ENCODE measurements around the gene RANGAP1. TPM values are rescaled to one million over a fixed set of nuclear protein-coding genes. Genes with fewer than 3 reads are reported as not detected.

Gene RANGAP1
- total and polyA plus RNA-seq, 2 of the 8 experiments (the other 6 are each of a cell fraction or from before 2014, with no cell fraction given), result 121 to 171 TPM

DNA sequence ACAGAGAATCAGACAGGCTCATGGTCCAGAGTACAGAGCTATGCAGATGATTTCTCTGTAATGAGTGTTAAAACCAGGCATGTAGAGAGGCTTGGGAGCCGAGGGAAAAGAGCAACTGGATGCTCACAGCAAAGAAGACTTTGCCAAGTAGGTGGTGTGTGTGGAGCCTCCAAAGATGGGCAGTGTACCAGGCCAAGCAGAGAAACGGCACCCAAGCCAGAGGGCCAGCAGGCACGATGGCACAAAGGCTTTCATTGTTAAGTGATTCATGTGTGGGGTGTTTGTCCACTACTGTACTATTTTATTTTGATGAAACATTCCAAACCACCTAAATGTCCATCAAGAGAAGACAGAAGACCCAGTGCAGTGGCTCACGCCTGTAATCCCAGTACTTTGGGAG lies 11.1 kb downstream of the RANGAP1 start (continued):
- TF ChIP-seq, protein P1, sequence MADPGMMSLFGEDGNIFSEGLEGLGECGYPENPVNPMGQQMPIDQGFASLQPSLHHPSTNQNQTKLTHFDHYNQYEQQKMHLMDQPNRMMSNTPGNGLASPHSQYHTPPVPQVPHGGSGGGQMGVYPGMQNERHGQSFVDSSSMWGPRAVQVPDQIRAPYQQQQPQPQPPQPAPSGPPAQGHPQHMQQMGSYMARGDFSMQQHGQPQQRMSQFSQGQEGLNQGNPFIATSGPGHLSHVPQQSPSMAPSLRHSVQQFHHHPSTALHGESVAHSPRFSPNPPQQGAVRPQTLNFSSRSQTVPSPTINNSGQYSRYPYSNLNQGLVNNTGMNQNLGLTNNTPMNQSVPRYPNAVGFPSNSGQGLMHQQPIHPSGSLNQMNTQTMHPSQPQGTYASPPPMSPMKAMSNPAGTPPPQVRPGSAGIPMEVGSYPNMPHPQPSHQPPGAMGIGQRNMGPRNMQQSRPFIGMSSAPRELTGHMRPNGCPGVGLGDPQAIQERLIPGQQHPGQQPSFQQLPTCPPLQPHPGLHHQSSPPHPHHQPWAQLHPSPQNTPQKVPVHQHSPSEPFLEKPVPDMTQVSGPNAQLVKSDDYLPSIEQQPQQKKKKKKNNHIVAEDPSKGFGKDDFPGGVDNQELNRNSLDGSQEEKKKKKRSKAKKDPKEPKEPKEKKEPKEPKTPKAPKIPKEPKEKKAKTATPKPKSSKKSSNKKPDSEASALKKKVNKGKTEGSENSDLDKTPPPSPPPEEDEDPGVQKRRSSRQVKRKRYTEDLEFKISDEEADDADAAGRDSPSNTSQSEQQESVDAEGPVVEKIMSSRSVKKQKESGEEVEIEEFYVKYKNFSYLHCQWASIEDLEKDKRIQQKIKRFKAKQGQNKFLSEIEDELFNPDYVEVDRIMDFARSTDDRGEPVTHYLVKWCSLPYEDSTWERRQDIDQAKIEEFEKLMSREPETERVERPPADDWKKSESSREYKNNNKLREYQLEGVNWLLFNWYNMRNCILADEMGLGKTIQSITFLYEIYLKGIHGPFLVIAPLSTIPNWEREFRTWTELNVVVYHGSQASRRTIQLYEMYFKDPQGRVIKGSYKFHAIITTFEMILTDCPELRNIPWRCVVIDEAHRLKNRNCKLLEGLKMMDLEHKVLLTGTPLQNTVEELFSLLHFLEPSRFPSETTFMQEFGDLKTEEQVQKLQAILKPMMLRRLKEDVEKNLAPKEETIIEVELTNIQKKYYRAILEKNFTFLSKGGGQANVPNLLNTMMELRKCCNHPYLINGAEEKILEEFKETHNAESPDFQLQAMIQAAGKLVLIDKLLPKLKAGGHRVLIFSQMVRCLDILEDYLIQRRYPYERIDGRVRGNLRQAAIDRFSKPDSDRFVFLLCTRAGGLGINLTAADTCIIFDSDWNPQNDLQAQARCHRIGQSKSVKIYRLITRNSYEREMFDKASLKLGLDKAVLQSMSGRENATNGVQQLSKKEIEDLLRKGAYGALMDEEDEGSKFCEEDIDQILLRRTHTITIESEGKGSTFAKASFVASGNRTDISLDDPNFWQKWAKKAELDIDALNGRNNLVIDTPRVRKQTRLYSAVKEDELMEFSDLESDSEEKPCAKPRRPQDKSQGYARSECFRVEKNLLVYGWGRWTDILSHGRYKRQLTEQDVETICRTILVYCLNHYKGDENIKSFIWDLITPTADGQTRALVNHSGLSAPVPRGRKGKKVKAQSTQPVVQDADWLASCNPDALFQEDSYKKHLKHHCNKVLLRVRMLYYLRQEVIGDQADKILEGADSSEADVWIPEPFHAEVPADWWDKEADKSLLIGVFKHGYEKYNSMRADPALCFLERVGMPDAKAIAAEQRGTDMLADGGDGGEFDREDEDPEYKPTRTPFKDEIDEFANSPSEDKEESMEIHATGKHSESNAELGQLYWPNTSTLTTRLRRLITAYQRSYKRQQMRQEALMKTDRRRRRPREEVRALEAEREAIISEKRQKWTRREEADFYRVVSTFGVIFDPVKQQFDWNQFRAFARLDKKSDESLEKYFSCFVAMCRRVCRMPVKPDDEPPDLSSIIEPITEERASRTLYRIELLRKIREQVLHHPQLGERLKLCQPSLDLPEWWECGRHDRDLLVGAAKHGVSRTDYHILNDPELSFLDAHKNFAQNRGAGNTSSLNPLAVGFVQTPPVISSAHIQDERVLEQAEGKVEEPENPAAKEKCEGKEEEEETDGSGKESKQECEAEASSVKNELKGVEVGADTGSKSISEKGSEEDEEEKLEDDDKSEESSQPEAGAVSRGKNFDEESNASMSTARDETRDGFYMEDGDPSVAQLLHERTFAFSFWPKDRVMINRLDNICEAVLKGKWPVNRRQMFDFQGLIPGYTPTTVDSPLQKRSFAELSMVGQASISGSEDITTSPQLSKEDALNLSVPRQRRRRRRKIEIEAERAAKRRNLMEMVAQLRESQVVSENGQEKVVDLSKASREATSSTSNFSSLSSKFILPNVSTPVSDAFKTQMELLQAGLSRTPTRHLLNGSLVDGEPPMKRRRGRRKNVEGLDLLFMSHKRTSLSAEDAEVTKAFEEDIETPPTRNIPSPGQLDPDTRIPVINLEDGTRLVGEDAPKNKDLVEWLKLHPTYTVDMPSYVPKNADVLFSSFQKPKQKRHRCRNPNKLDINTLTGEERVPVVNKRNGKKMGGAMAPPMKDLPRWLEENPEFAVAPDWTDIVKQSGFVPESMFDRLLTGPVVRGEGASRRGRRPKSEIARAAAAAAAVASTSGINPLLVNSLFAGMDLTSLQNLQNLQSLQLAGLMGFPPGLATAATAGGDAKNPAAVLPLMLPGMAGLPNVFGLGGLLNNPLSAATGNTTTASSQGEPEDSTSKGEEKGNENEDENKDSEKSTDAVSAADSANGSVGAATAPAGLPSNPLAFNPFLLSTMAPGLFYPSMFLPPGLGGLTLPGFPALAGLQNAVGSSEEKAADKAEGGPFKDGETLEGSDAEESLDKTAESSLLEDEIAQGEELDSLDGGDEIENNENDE (IDR thresholded peaks at IDR 0.05; ENCODE audit: insufficient replicate concordance, low read length), result no peak
- TF ChIP-seq TAF7 (optimal IDR thresholded peaks at IDR 0.05; ENCODE audit: borderline replicate concordance, low read depth, low read length) (no peak), SIN3A (conservative IDR thresholded peaks at IDR 0.05 in 1 of 2, IDR thresholded peaks at IDR 0.05 in 1 of 2; ENCODE audit: low read depth in 1 of 2, low read length in 2 of 2) (no peak), SRF (IDR thresholded peaks at IDR 0.05; ENCODE audit: low read depth, low read length) (no peak), TEAD4 (IDR thresholded peaks at IDR 0.05; ENCODE audit: low read depth, low read length) (no peak), CHD2 (IDR thresholded peaks at IDR 0.05; ENCODE audit: low read length) (no peak), BRCA1 (IDR thresholded peaks at IDR 0.05; ENCODE audit: low read depth, low read length) (no peak), SP4 (IDR thresholded peaks at IDR 0.05; ENCODE audit: low read length) (no peak), ASH2L (IDR thresholded peaks at IDR 0.05; ENCODE audit: low read length) (no peak), CREB1 (IDR thresholded peaks at IDR 0.05) (no peak)
- TF ChIP-seq, protein P2, sequence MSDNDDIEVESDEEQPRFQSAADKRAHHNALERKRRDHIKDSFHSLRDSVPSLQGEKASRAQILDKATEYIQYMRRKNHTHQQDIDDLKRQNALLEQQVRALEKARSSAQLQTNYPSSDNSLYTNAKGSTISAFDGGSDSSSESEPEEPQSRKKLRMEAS (IDR thresholded peaks at IDR 0.05), result no peak
- TF ChIP-seq, protein P3, sequence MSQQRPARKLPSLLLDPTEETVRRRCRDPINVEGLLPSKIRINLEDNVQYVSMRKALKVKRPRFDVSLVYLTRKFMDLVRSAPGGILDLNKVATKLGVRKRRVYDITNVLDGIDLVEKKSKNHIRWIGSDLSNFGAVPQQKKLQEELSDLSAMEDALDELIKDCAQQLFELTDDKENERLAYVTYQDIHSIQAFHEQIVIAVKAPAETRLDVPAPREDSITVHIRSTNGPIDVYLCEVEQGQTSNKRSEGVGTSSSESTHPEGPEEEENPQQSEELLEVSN (IDR thresholded peaks at IDR 0.05), result no peak
